IMR-90 (cell line): Measurements from ENCODE around the gene CTIF.

Source experiments
- FOS ChIP-seq: fragments of 150-350 bp; IDR thresholded peaks from 2 replicates; pipeline ENCODE4 v1.6.1; 2016; ENCODE audit warnings: low read depth, low read length
- MXI1 ChIP-seq: IDR thresholded peaks from 2 replicates; pipeline ENCODE4 v1.6.1; 2012; ENCODE audit warnings: low read depth, mild to moderate bottlenecking, low read length, moderate library complexity, borderline replicate concordance
- NFE2L2 ChIP-seq: fragments of 150-350 bp; IDR thresholded peaks from 2 replicates; pipeline ENCODE4 v1.6.1; 2016; ENCODE audit warnings: low read depth, mild to moderate bottlenecking, low read length
- POLR2A ChIP-seq: IDR thresholded peaks from 2 replicates; pipeline ENCODE4 v1.6.1; 2012; ENCODE audit warnings: mild to moderate bottlenecking, low read depth, low read length
- RAD21 ChIP-seq: IDR thresholded peaks from 2 replicates; pipeline ENCODE4 v1.6.1; 2012; ENCODE audit warnings: low read length, improper control_type of control experiment
- RCOR1 ChIP-seq: IDR thresholded peaks from 2 replicates; pipeline ENCODE4 v1.6.1; 2012; ENCODE audit warnings: mild to moderate bottlenecking, low read length, improper control_type of control experiment; ENCODE audit not compliant: insufficient replicate concordance
- SMC3 ChIP-seq: fragments of 150-350 bp; IDR thresholded peaks from 2 replicates; pipeline ENCODE4 v1.6.1; 2016; ENCODE audit warnings: low read depth, mild to moderate bottlenecking, antibody characterized with exemption, low read length, moderate library complexity
- TF ChIP-seq, protein P1 (sequence below): conservative IDR thresholded peaks from 2 replicates; pipeline ENCODE4 v1.5.1; 2012; ENCODE audit warnings: mild to moderate bottlenecking, low read depth, low read length, improper control_type of control experiment
- TF ChIP-seq, protein P2 (sequence below): fragments of 150-350 bp; IDR thresholded peaks from 2 replicates; pipeline ENCODE4 v1.6.1; 2016; ENCODE audit warnings: low read depth, mild to moderate bottlenecking, low read length, moderate library complexity, borderline replicate concordance
- TF ChIP-seq, protein P3 (sequence below): fragments of 150-350 bp; IDR thresholded peaks from 2 replicates; pipeline ENCODE4 v1.6.1; 2017; ENCODE audit warnings: mild to moderate bottlenecking, antibody characterized with exemption, low read length, low read depth

DNA sequence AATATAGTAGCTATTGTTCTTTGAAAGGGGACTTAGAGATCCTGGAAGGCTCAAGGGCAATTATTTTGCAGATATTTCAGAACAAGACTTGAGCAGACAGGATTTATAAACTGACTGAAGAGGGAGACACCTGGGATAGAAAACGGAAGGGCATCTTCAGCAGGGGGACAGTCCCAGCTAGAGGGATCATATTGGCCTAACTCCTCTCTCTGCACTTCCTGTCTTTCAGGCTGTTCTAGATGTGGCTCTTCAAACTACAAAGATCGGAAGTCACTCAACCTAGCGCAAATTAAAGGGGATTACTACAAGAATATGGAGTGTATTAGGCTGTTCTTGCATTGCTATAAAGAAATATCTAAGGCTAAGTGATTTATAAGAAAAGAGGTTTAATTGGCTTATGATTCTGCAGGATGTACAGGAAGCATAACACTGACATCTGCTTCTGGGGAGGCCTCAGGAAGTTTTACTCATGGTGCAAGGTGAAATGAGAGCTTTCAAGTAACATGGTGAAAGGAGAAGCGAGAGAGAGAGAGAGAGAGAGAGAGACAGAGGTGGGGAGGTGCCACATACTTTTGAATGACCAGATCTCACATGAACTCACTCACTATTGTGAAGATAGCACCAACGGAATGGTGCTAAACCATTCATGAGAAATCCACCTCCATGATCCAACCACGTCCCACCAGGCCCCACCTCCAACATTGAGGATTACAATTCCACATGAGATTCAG is 5.3 kb upstream of the CTIF start:
- TF ChIP-seq, protein P1, sequence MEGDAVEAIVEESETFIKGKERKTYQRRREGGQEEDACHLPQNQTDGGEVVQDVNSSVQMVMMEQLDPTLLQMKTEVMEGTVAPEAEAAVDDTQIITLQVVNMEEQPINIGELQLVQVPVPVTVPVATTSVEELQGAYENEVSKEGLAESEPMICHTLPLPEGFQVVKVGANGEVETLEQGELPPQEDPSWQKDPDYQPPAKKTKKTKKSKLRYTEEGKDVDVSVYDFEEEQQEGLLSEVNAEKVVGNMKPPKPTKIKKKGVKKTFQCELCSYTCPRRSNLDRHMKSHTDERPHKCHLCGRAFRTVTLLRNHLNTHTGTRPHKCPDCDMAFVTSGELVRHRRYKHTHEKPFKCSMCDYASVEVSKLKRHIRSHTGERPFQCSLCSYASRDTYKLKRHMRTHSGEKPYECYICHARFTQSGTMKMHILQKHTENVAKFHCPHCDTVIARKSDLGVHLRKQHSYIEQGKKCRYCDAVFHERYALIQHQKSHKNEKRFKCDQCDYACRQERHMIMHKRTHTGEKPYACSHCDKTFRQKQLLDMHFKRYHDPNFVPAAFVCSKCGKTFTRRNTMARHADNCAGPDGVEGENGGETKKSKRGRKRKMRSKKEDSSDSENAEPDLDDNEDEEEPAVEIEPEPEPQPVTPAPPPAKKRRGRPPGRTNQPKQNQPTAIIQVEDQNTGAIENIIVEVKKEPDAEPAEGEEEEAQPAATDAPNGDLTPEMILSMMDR: no peak
- TF ChIP-seq NFE2L2: no peak
- no peak for TF ChIP-seq FOS
- TF ChIP-seq POLR2A: no peak
- TF ChIP-seq, protein P2, sequence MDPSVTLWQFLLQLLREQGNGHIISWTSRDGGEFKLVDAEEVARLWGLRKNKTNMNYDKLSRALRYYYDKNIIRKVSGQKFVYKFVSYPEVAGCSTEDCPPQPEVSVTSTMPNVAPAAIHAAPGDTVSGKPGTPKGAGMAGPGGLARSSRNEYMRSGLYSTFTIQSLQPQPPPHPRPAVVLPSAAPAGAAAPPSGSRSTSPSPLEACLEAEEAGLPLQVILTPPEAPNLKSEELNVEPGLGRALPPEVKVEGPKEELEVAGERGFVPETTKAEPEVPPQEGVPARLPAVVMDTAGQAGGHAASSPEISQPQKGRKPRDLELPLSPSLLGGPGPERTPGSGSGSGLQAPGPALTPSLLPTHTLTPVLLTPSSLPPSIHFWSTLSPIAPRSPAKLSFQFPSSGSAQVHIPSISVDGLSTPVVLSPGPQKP: no peak
- no peak for TF ChIP-seq MXI1
- TF ChIP-seq RCOR1: no peak
- TF ChIP-seq SMC3: no peak
- no peak for TF ChIP-seq RAD21
- TF ChIP-seq, protein P3, sequence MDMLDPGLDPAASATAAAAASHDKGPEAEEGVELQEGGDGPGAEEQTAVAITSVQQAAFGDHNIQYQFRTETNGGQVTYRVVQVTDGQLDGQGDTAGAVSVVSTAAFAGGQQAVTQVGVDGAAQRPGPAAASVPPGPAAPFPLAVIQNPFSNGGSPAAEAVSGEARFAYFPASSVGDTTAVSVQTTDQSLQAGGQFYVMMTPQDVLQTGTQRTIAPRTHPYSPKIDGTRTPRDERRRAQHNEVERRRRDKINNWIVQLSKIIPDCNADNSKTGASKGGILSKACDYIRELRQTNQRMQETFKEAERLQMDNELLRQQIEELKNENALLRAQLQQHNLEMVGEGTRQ: no peak
